Gastrocnemius medialis (tissue), 4 donors: ENCODE data around the gene RPS15A. TPM values are rescaled to one million over a fixed set of nuclear protein-coding genes. Genes with fewer than 3 reads are reported as not detected.
A peak's percentile ranks its signal among the peaks of the same experiment; 100 is the strongest.

Experiments
- ATAC-seq, 2 donors: fragments of 150-250 bp; one replicate each; pipeline ENCODE4 v1.9.1; 2016
- DNase-seq, 2 donors: peaks; one replicate each; pipeline ENCODE4 v3.0.0-alpha.2; 2019
- H3K27ac ChIP-seq, 4 donors: fragments of 200-600 bp; sonication (generic); 1 replicate in 1 of 4; 2 replicates in 3 of 4; pipeline ENCODE4 v1.5.1; 2016 to 2018; ENCODE audit warnings: mild to moderate bottlenecking in 2 of 4, moderate library complexity in 1 of 4
- H3K27me3 ChIP-seq, 3 donors: fragments of 200-600 bp; sonication (generic) in 2 of 3; 1 replicate in 1 of 3; 2 replicates in 2 of 3; pipeline versions ENCODE4 v1.5.1 to v1.6.0; 2016 to 2019; ENCODE audit warnings: mild to moderate bottlenecking in 1 of 3, moderate library complexity in 1 of 3
- H3K36me3 ChIP-seq, 2 donors: fragments of 200-600 bp; sonication (generic) in 1 of 2; one replicate each; pipeline ENCODE4 v1.5.1; 2017 to 2018
- H3K4me1 ChIP-seq, 2 donors: fragments of 200-600 bp; sonication (generic) in 1 of 2; one replicate each; pipeline ENCODE4 v1.5.1; 2016 to 2017; ENCODE audit warnings: mild to moderate bottlenecking in 2 of 2
- H3K4me3 ChIP-seq, 4 donors: fragments of 200-600 bp; sonication (generic) in 3 of 4; 1 replicate in 1 of 4; 2 replicates in 3 of 4; pipeline ENCODE4 v1.5.1; 2016 to 2019; ENCODE audit warnings: mild to moderate bottlenecking in 2 of 4
- H3K9me3 ChIP-seq, 3 donors: fragments of 200-600 bp; sonication (generic) in 2 of 3; 1 replicate in 1 of 3; 2 replicates in 2 of 3; pipeline ENCODE4 v1.5.1; 2016 to 2019
- POLR2A ChIP-seq, 2 donors: fragments of 450-650 bp; IDR thresholded peaks; one replicate each; pipeline ENCODE4 v1.6.1; 2017; ENCODE audit warnings: antibody characterized with exemption in 2 of 2, mild to moderate bottlenecking in 2 of 2, moderate library complexity in 2 of 2
- in situ Hi-C, 4 donors: fragments of 200-750 bp; cut with MboI; loops; one replicate each; pipeline versions ENCODE4 v1.15.0 to v1.8.0; 2017; ENCODE audit warnings: low sequenced_read_pairs in 4 of 4
- intact Hi-C: fragments of 100-400 bp; cut with DNase I; formaldehyde crosslinking; loops from one replicate; pipeline ENCODE4 v1.15.1; 2023; ENCODE audit warnings: low total_unique reads
- total RNA-seq, 4 donors: library from RNA; depleted of rRNA; stranded (reverse); fragments of >200 nt; gene quantifications; one replicate each; pipeline versions ENCODE4 v1.1.0 to v1.2.3, GENCODE V29; 2016
- TF ChIP-seq, protein P1 (sequence below), 5 experiments: fragments of 450-650 bp in 3 of 5; fragments of 200-600 bp in 2 of 5; sonication (generic) in 2 of 5; IDR thresholded peaks in 4 of 5; conservative IDR thresholded peaks in 1 of 5; 1 replicate in 4 of 5; 2 replicates in 1 of 5; pipeline ENCODE4 v1.5.1; 2016 to 2019; ENCODE audit warnings: antibody characterized with exemption in 5 of 5, mild to moderate bottlenecking in 3 of 5, moderate library complexity in 3 of 5

RPS15A gene
- 1,000 to 10,000 TPM; 1,340 to 2,259 (median 1,706) TPM for total RNA-seq

DNA sequence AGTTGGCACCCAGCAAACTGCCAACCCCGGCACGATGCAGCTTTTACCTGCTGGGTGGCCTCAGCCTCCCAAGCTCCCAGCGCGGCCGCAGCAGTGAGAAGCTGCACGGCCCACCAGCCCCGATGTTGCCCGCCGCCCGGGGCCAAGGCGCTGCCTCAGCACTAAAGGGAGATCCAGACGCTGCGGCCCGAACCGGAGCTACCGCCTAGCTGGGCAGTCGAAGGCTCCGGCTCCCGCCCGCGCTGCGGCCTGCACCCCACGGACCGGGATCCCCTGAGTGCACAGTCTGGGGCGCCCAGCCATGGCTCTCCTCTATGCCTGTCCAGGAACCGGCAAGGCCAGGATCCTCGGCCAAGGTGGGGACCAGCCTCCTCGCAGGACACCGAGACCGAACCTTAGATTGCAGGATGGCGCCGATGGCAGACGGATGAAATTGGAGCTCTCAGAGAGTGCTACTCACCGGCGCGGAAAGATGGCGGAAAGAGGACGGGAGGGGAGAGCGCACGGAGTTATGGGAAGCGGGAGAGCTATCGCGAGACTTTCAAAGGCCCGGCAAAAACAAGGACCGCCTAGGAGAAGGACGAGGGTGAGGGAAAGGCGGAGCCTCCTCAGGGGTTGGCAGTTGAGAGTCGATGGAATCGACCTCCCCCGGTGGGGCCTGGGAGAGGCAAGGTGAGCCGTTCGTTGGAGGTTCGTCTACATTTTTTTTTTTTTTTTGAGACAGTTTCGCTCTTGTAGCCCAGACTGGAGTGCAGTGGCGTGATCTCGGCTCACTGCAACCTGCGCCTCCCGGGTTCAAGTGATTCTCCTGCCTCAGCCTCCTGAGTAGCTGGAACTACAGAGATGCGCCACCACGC, at the start of gene RPS15A:
Gene RPS15A (minus strand): TSS at position 485 of the 857 bp plus-strand sequence. CDS start 1,221 bp downstream, outside the sequence.
- intact Hi-C loops, result loop anchor here (1.0 to 5.0 kb wide), 2 partner anchors 11 to 172 kb away; partner anchors contain the start of gene ARL6IP1
- peak; percentile 94 to 96 for DNase-seq
- TF ChIP-seq, protein P1, sequence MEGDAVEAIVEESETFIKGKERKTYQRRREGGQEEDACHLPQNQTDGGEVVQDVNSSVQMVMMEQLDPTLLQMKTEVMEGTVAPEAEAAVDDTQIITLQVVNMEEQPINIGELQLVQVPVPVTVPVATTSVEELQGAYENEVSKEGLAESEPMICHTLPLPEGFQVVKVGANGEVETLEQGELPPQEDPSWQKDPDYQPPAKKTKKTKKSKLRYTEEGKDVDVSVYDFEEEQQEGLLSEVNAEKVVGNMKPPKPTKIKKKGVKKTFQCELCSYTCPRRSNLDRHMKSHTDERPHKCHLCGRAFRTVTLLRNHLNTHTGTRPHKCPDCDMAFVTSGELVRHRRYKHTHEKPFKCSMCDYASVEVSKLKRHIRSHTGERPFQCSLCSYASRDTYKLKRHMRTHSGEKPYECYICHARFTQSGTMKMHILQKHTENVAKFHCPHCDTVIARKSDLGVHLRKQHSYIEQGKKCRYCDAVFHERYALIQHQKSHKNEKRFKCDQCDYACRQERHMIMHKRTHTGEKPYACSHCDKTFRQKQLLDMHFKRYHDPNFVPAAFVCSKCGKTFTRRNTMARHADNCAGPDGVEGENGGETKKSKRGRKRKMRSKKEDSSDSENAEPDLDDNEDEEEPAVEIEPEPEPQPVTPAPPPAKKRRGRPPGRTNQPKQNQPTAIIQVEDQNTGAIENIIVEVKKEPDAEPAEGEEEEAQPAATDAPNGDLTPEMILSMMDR (IDR thresholded peaks at IDR 0.05 in 4 of 5, conservative IDR thresholded peaks at IDR 0.05 in 1 of 5), result no peak
- peak; percentile 86 to 89 for TF ChIP-seq POLR2A (IDR thresholded peaks at IDR 0.05)
- Histone ChIP-seq H3K4me1 (peaks cover 41 to 48% of the 10 kb centered on the region in 2 donors), H3K4me3 (peak within 1 kb of the TSS; percentile 83 to 98 (median 86)), H3K27ac (peak within 1 kb of the TSS; percentile 87 to 96 (median 90)), H3K9me3 (no peaks in the 10 kb centered on the region), H3K36me3 (peaks cover 0 to 69% of the 10 kb centered on the region in 2 donors), H3K27me3 (no peaks in the 10 kb centered on the region)
- ATAC-seq, result peak; percentile 96 to 98
- in situ Hi-C loops, result loop anchor here in 2 of 4 donors (10.0 to 25.0 kb wide), 3 partner anchors 175 to 722 kb away; partner anchors contain the start of genes CCP110 (in 1 of the 2), COQ7 (in 1 of the 2) and GDE1 (in 1 of the 2)

DNA sequence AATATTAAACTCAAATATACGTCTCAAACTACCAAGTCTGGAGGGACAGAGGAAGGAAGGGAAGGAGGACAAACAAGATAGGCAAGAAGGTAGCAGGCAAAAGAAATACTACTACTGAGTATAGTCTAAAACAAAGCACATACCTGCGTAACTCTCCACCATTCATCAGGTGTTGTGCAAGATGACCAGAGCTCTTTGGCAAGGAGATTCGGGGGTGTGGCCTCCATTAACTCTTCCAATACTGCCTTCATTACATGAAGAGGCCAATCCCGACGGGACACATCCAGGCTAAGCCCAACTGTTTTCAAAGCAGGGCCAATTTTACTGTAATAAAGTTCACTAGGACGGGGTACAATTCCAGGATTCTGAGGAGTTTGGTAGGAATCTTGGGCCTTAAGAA, 49.4 kb upstream of the RPS15A start:
- intact Hi-C loops, result no loop called here

DNA sequence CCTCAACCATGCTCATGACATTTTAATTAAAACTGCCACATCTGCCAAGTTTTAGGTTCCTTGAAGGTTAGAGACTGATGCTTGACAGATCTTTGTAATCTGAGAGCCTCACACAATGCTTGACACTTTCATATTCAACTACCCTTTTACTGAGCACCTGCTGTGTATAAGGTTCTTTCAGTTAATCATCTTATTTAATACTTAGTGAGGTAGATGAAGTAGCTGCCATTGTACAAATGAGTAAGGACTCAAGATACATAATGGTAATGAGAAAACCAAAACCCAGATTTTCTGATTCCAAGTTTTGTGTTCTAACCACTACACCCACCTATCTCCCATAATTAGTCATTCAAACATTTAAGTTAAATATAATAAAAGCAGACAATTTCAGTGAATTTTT, 46.6 kb upstream of the RPS15A start:
- H3K9me3 ChIP-seq, result no peaks in the 10 kb centered on the region
- intact Hi-C loops, result no loop called here
- in situ Hi-C loops, result no loop called here
- no peak overlapping the region for H3K4me3 ChIP-seq
- TF ChIP-seq, protein P1 (IDR thresholded peaks at IDR 0.05 in 4 of 5, conservative IDR thresholded peaks at IDR 0.05 in 1 of 5), result no peak
- TF ChIP-seq POLR2A (IDR thresholded peaks at IDR 0.05), result no peak
- H3K27ac ChIP-seq, result no peak overlapping the region
- ATAC-seq (no peak), DNase-seq (no peak)
- H3K27me3 ChIP-seq, result no peaks in the 10 kb centered on the region
- no peaks in the 10 kb centered on the region for H3K4me1 ChIP-seq
- H3K36me3 ChIP-seq, result peaks cover 23 to 100% of the 10 kb centered on the region in 2 donors

More for the DNA sequence above, 49.4 kb upstream of the RPS15A start:
- Histone ChIP-seq H3K4me3 (no peak overlapping the region), H3K9me3 (no peaks in the 10 kb centered on the region), H3K4me1 (peaks cover 0 to 2% of the 10 kb centered on the region in 2 donors), H3K27ac (peak overlapping the region in 2 of 4 donors; percentile 9 to 12), H3K27me3 (no peaks in the 10 kb centered on the region), H3K36me3 (peaks cover 12 to 99% of the 10 kb centered on the region in 2 donors)
- TF ChIP-seq POLR2A (IDR thresholded peaks at IDR 0.05), result no peak
- peak in 1 of 2 donors; percentile 37 for DNase-seq
- ATAC-seq, result peak; percentile 25 to 86
- in situ Hi-C loops, result no loop called here

DNA sequence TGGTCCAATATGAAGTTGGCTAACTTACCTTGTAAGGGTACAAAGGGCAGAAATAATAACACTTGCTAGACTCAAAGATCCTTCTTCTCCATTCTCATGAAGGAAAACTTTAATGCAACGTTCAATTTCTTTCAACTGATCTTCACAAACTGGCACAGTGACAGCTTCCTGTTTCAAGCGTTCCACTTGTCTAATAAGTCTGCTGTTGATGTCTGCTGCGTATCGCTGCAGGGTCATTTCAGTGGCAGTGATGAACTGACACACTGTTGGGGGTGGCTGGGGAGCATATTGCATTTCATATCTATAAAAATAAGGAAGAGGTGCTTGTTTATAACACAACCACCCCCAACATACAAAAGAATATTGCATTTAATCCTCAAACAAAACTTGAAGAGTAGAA, 44.7 kb upstream of the RPS15A start:
- Histone ChIP-seq H3K27ac (no peak overlapping the region), H3K4me3 (no peak overlapping the region), H3K36me3 (peaks cover 23 to 100% of the 10 kb centered on the region in 2 donors), H3K4me1 (no peaks in the 10 kb centered on the region), H3K27me3 (no peaks in the 10 kb centered on the region), H3K9me3 (no peaks in the 10 kb centered on the region)
- in situ Hi-C loops, result no loop called here
- DNase-seq (no peak), ATAC-seq (no peak)
- TF ChIP-seq POLR2A (IDR thresholded peaks at IDR 0.05), result no peak
- TF ChIP-seq, protein P1 (IDR thresholded peaks at IDR 0.05 in 4 of 5, conservative IDR thresholded peaks at IDR 0.05 in 1 of 5), result no peak
- intact Hi-C loops, result no loop called here
